Muscle layer of duodenum (tissue), 2 donors: ENCODE measurements around the gene NEUROG2.
"Not testable (repeated sequence)": the region's sequence is repeated elsewhere in the genome, so short reads cannot be mapped to it uniquely, and the experiment has no call there.

ENCODE experiments used
- H3K27ac ChIP-seq: one replicate; pipeline ENCODE4 v1.7.0; 2013; ENCODE audit warnings: mild to moderate bottlenecking, low read length
- H3K27me3 ChIP-seq: one replicate; pipeline ENCODE4 v1.7.0; 2013; ENCODE audit warnings: low read depth, mild to moderate bottlenecking, control low read depth, low read length
- H3K36me3 ChIP-seq, 2 donors: one replicate each; pipeline ENCODE4 v1.7.0; 2013; ENCODE audit warnings: low read length in 2 of 2, control low read depth in 1 of 2, mild to moderate bottlenecking in 1 of 2; ENCODE audit not compliant: insufficient read depth in 2 of 2, control insufficient read depth in 1 of 2
- H3K4me1 ChIP-seq, 2 donors: one replicate each; pipeline ENCODE4 v1.7.0; 2013; ENCODE audit warnings: low read length in 2 of 2, mild to moderate bottlenecking in 2 of 2, control low read depth in 1 of 2, moderate library complexity in 1 of 2; ENCODE audit not compliant: insufficient read depth in 2 of 2, control insufficient read depth in 1 of 2
- H3K4me3 ChIP-seq, 2 donors: one replicate each; pipeline ENCODE4 v1.7.0; 2013; ENCODE audit warnings: low read length in 2 of 2, low read depth in 1 of 2, mild to moderate bottlenecking in 1 of 2
- H3K9me3 ChIP-seq, 2 donors: one replicate each; pipeline ENCODE4 v1.7.0; 2013; ENCODE audit warnings: low read length in 2 of 2, control low read depth in 1 of 2, mild to moderate bottlenecking in 1 of 2; ENCODE audit not compliant: control insufficient read depth in 1 of 2
- donor health status: healthy.

Gene NEUROG2

GRCh38 chr4:112545346-112545745 is 29.4 kb upstream of the NEUROG2 start:
- Histone ChIP-seq H3K27me3 (no peaks in the 10 kb centered on the region), H3K4me3 (no peak overlapping the region)

GRCh38 chr4:112540695-112541094 is 24.7 kb upstream of the NEUROG2 start:
- no peaks in the 10 kb centered on the region for H3K9me3 ChIP-seq
- no peaks in the 10 kb centered on the region for H3K4me1 ChIP-seq
- no peaks in the 10 kb centered on the region for H3K27me3 ChIP-seq
- H3K4me3 ChIP-seq: no peak overlapping the region
- H3K36me3 ChIP-seq: no peaks in the 10 kb centered on the region
- no peak overlapping the region for H3K27ac ChIP-seq

More at GRCh38 chr4:112545346-112545745, 29.4 kb upstream of the NEUROG2 start:
- Histone ChIP-seq H3K36me3 (no peaks in the 10 kb centered on the region), H3K9me3 (no peaks in the 10 kb centered on the region), H3K4me1 (no peaks in the 10 kb centered on the region), H3K27ac (no peak overlapping the region)

- Histone ChIP-seq H3K4me3 (no peak overlapping the region), H3K27me3 (no peaks in the 10 kb centered on the region), H3K36me3 (no peaks in the 10 kb centered on the region), H3K9me3 (no peaks in the 10 kb centered on the region), H3K27ac (no peak overlapping the region), H3K4me1 (no peaks in the 10 kb centered on the region)
These were observed 20.1 kb upstream of the NEUROG2 start for GRCh38 chr4:112536123-112536522.

- Histone ChIP-seq H3K27me3 (no peaks in the 10 kb centered on the region), H3K4me1 (no peaks in the 10 kb centered on the region), H3K9me3 (no peaks in the 10 kb centered on the region), H3K36me3 (no peaks in the 10 kb centered on the region), H3K4me3 (no peak overlapping the region), H3K27ac (no peak overlapping the region)
These were observed 16.3 kb upstream of the NEUROG2 start for GRCh38 chr4:112532267-112532666.

- Histone ChIP-seq H3K27ac (no peak overlapping the region), H3K4me1 (no peaks in the 10 kb centered on the region), H3K4me3 (no peak overlapping the region), H3K9me3 (no peaks in the 10 kb centered on the region), H3K27me3 (no peaks in the 10 kb centered on the region), H3K36me3 (no peaks in the 10 kb centered on the region)
These were observed 15.2 kb upstream of the NEUROG2 start for GRCh38 chr4:112531146-112531545.

- H3K4me3 ChIP-seq: no peak overlapping the region
These were observed 10.1 kb upstream of the NEUROG2 start for GRCh38 chr4:112526061-112526460.

GRCh38 chr4:112523764-112524505 is 8.0 kb upstream of the NEUROG2 start:
- peaks cover 47% of the 10 kb centered on the region for H3K27me3 ChIP-seq
- H3K36me3 ChIP-seq: no peaks in the 10 kb centered on the region
- H3K27ac ChIP-seq: no peak overlapping the region
- peaks cover 0 to 13% of the 10 kb centered on the region in 2 donors for H3K9me3 ChIP-seq
- peaks cover 4 to 23% of the 10 kb centered on the region in 2 donors for H3K4me1 ChIP-seq
- peak overlapping the region; percentile 56 to 65 for H3K4me3 ChIP-seq

More at GRCh38 chr4:112526061-112526460, 10.1 kb upstream of the NEUROG2 start:
- H3K36me3 ChIP-seq: no peaks in the 10 kb centered on the region
- peaks cover 29% of the 10 kb centered on the region for H3K27me3 ChIP-seq
- peaks cover 4 to 11% of the 10 kb centered on the region in 2 donors for H3K4me1 ChIP-seq
- H3K9me3 ChIP-seq: peaks cover 0 to 7% of the 10 kb centered on the region in 2 donors
- H3K27ac ChIP-seq: no peak overlapping the region

GRCh38 chr4:112523008-112523721 is 7.2 kb upstream of the NEUROG2 start:
- Histone ChIP-seq H3K36me3 (no peaks in the 10 kb centered on the region), H3K4me1 (peaks cover 4 to 23% of the 10 kb centered on the region in 2 donors), H3K27ac (no peak overlapping the region), H3K27me3 (peaks cover 55% of the 10 kb centered on the region), H3K4me3 (peak overlapping the region; percentile 56 to 65), H3K9me3 (peaks cover 0 to 13% of the 10 kb centered on the region in 2 donors)

- peaks cover 4 to 24% of the 10 kb centered on the region in 2 donors for H3K4me1 ChIP-seq
- H3K27me3 ChIP-seq: peaks cover 60% of the 10 kb centered on the region
- H3K9me3 ChIP-seq: peaks cover 0 to 13% of the 10 kb centered on the region in 2 donors
- not testable (repeated sequence) for H3K36me3 ChIP-seq, H3K27ac ChIP-seq
- H3K4me3 ChIP-seq: peak overlapping the region in 1 of 2 donors; percentile 56
These were observed 6.5 kb upstream of the NEUROG2 start for GRCh38 chr4:112522431-112522830.

GRCh38 chr4:112521123-112522023 is 5.4 kb upstream of the NEUROG2 start:
- Histone ChIP-seq H3K36me3 (no peaks in the 10 kb centered on the region), H3K27ac (no peak overlapping the region), H3K4me1 (peaks cover 4 to 35% of the 10 kb centered on the region in 2 donors), H3K27me3 (peaks cover 71% of the 10 kb centered on the region), H3K9me3 (peaks cover 0 to 13% of the 10 kb centered on the region in 2 donors), H3K4me3 (no peak overlapping the region)
